ENCODE measurements around the gene DDR2. TPM values are rescaled to one million over a fixed set of nuclear protein-coding genes. Genes with fewer than 3 reads are reported as not detected.

Gene DDR2
- total and polyA plus RNA-seq, 4 donors = 2.3 to 55.7 (median 17.6) TPM

- Histone ChIP-seq H3K4me1 (ENCODE audit: control insufficient read depth in 5 of 5, insufficient read depth in 5 of 5, low read length in 5 of 5) (peaks cover 6 to 25% (median 17%) of the 10 kb centered on the region in 5 donors), H3K4me3 (no peak overlapping the region), H3K9me3 (ENCODE audit: control insufficient read depth in 4 of 4, insufficient read depth in 3 of 4, low read length in 3 of 4) (peaks cover 0 to 2% (median 0%) of the 10 kb centered on the region in 4 donors), H3K27ac (ENCODE audit: low read depth in 1 of 2, low read length in 1 of 2) (peak overlapping the region; percentile 43 to 49), H3K27me3 (ENCODE audit: control insufficient read depth in 3 of 3, insufficient read depth in 3 of 3, low read length in 2 of 3) (no peaks in the 10 kb centered on the region), H3K36me3 (ENCODE audit: control insufficient read depth in 4 of 4, insufficient read depth in 4 of 4, low read length in 4 of 4) (peaks cover 0 to 17% (median 4%) of the 10 kb centered on the region in 4 donors), H3K9ac (ENCODE audit: insufficient read depth in 1 of 2, low read length in 2 of 2) (peak overlapping the region in 1 of 2 donors; percentile 46)
- DNase-seq = no peak
- TF ChIP-seq CTCF (IDR thresholded peaks at IDR 0.05; ENCODE audit: control extremely low read depth, extremely low read depth) = no peak
- no peak for ATAC-seq (ENCODE audit: insufficient read depth, low FRiP score)
- WGBS, 2 donors = 19 to 24% methylated on average over 1 of the region's 1 CpG
Observed at GRCh38 chr1:162709870-162710269, 77.6 kb downstream of the DDR2 start.

DNA sequence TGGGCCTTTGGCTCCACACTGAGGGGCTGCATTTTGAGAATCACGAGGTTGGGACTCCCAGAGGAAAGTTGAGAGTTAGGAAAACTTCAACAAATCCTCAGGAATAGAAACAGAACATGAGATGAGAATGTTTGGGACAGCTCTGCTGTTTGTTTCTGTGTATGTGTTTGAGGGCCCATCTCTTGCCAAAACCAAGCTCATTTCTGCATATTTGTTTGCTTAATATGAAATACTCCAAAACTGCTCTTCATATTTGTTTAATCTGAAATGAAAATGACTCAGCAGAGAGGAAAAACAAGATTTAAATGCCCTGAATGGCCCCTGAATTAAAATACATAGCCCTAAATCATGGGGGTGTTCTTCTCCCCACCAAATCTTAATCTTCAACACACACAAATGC is 78.1 kb downstream of the DDR2 start:
- H3K36me3 ChIP-seq (ENCODE audit: control insufficient read depth in 4 of 4, insufficient read depth in 4 of 4, low read length in 4 of 4) = peaks cover 0 to 14% (median 4%) of the 10 kb centered on the region in 4 donors
- H3K9ac ChIP-seq (ENCODE audit: insufficient read depth in 1 of 2, low read length in 2 of 2) = peak overlapping the region in 1 of 2 donors; percentile 46
- no peaks in the 10 kb centered on the region for H3K27me3 ChIP-seq (ENCODE audit: control insufficient read depth in 3 of 3, insufficient read depth in 3 of 3, low read length in 2 of 3)
- peaks cover 0 to 2% (median 0%) of the 10 kb centered on the region in 4 donors for H3K9me3 ChIP-seq (ENCODE audit: control insufficient read depth in 4 of 4, insufficient read depth in 3 of 4, low read length in 3 of 4)
- no peak for TF ChIP-seq CTCF (IDR thresholded peaks at IDR 0.05; ENCODE audit: control extremely low read depth, extremely low read depth)
- peaks cover 6 to 25% (median 17%) of the 10 kb centered on the region in 5 donors for H3K4me1 ChIP-seq (ENCODE audit: control insufficient read depth in 5 of 5, insufficient read depth in 5 of 5, low read length in 5 of 5)
- H3K4me3 ChIP-seq = no peak overlapping the region
- H3K27ac ChIP-seq (ENCODE audit: low read depth in 1 of 2, low read length in 1 of 2) = peak overlapping the region; percentile 49 to 91
- 43 to 45% methylated on average over 1 of the region's 1 CpG for WGBS, 2 donors
- DNase-seq = peak in 2 of 3 donors; percentile 76 to 90
- ATAC-seq (ENCODE audit: insufficient read depth, low FRiP score) = peak; percentile 30

DNA sequence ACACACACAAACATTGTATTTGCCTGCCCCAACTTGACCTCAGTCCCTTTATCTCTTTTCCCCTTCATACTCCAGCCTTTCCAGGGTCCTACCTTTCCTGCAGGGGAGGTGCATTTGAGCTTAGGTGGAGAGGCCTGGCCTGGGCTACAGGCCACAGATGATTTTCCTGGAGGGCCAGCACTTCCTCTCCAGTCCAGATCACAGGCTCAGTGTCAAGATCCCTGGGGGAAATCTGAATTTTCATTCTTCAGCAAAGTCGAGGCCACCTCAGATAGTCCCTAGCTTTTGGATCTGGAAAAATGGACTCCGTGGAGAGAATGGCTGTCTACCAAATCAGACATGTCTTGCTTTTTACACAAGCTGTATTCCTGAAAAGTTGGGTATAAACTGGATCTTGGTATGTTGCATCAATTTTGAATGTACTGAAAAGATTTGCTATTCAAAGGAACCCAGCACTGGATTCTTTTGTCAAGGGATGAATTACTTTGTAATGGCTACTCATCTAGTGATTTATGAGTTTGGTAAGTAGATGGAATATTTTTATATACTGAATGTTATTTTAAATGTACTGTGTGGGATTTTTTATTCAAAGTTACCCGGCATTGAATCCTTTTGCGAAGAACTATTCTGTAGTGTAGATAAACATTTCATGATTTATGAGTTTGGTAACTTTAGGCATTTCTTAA is 78.7 kb downstream of the DDR2 start:
- ATAC-seq (ENCODE audit: insufficient read depth, low FRiP score) (no peak), DNase-seq (no peak)
- Histone ChIP-seq H3K9me3 (ENCODE audit: control insufficient read depth in 4 of 4, insufficient read depth in 3 of 4, low read length in 3 of 4) (peaks cover 0 to 2% (median 0%) of the 10 kb centered on the region in 4 donors), H3K27ac (ENCODE audit: low read depth in 1 of 2, low read length in 1 of 2) (peak overlapping the region in 1 of 2 donors; percentile 91), H3K9ac (ENCODE audit: insufficient read depth in 1 of 2, low read length in 2 of 2) (no peak overlapping the region), H3K36me3 (ENCODE audit: control insufficient read depth in 4 of 4, insufficient read depth in 4 of 4, low read length in 4 of 4) (peaks cover 0 to 9% (median 2%) of the 10 kb centered on the region in 4 donors), H3K4me1 (ENCODE audit: control insufficient read depth in 5 of 5, insufficient read depth in 5 of 5, low read length in 5 of 5) (peaks cover 10 to 26% (median 17%) of the 10 kb centered on the region in 5 donors), H3K27me3 (ENCODE audit: control insufficient read depth in 3 of 3, insufficient read depth in 3 of 3, low read length in 2 of 3) (no peaks in the 10 kb centered on the region), H3K4me3 (no peak overlapping the region)
- no peak for TF ChIP-seq CTCF (IDR thresholded peaks at IDR 0.05; ENCODE audit: control extremely low read depth, extremely low read depth)
- WGBS, 2 donors = 68 to 74% methylated on average over 4 of the region's 4 CpGs
